HEK293 (cell line): ENCODE data around the gene ZNF576.

ENCODE experiments used
- CTCF ChIA-PET: fragments of 350-600 bp; formaldehyde crosslinking; extraction: SDS; loops from one replicate; lab custom pipeline; 2021; ENCODE audit warnings: antibody characterized with exemption; lab: Yijun Ruan, JAX
- POLR2A ChIA-PET: fragments of 300-600 bp; formaldehyde crosslinking; extraction: SDS; loops from one replicate; lab custom pipeline; 2020; ENCODE audit warnings: antibody characterized with exemption, inconsistent platforms; lab: Yijun Ruan, JAX
- H3K27ac ChIP-seq: fragments of 200-500 bp; sonication (Bioruptor generic); 2 replicates; pipeline ENCODE4 v1.5.1; 2014; ENCODE audit warnings: low read depth, low read length, control low read depth, inconsistent platforms; ENCODE audit errors: extremely low read depth
- H3K36me3 ChIP-seq, 2 experiments: fragments of 200-500 bp in 1 of 2; sonication (Bioruptor generic) in 1 of 2; 1 replicate in 1 of 2; 2 replicates in 1 of 2; pipeline ENCODE4 v1.5.1; 2014 to 2017; ENCODE audit warnings: inconsistent platforms in 2 of 2, low read length in 2 of 2; ENCODE audit not compliant: control insufficient read depth in 2 of 2, insufficient read depth in 1 of 2
- H3K4me1 ChIP-seq: fragments of 200-500 bp; sonication (Bioruptor generic); 2 replicates; pipeline ENCODE4 v1.5.1; 2014; ENCODE audit warnings: mild to moderate bottlenecking, low read length, inconsistent platforms; ENCODE audit not compliant: control insufficient read depth, insufficient read depth
- H3K4me3 ChIP-seq: 2 replicates; pipeline ENCODE4 v1.5.1; 2011; ENCODE audit warnings: low read depth, mild to moderate bottlenecking, control low read depth, low read length, moderate library complexity
- H3K9me3 ChIP-seq: fragments of 200-500 bp; sonication (Bioruptor generic); 2 replicates; pipeline ENCODE4 v1.5.1; 2014; ENCODE audit warnings: low read depth, low read length, inconsistent platforms; ENCODE audit not compliant: control insufficient read depth, insufficient read depth
- KLF17 ChIP-seq: fragments of 450-650 bp; formaldehyde crosslinking; IDR thresholded peaks from 2 replicates; pipeline ENCODE4 v1.5.1; 2016; ENCODE audit warnings: missing biosample characterization, missing genetic modification characterization
- PRDM10 ChIP-seq: fragments of 450-650 bp; formaldehyde crosslinking; IDR thresholded peaks from 2 replicates; pipeline ENCODE4 v1.5.1; 2016; ENCODE audit warnings: missing biosample characterization, missing genetic modification characterization
- SP7 ChIP-seq: fragments of 450-650 bp; formaldehyde crosslinking; IDR thresholded peaks from 2 replicates; pipeline ENCODE4 v1.5.1; 2016; ENCODE audit warnings: missing biosample characterization, missing genetic modification characterization
- WT1 ChIP-seq: fragments of 450-650 bp; formaldehyde crosslinking; IDR thresholded peaks from 2 replicates; pipeline ENCODE4 v1.5.1; 2016; ENCODE audit warnings: missing biosample characterization, missing genetic modification characterization
- ZFP69B ChIP-seq: fragments of 450-650 bp; formaldehyde crosslinking; IDR thresholded peaks from 2 replicates; pipeline ENCODE4 v1.5.1; 2016; ENCODE audit warnings: missing biosample characterization, missing genetic modification characterization
- ZNF121 ChIP-seq: fragments of 450-650 bp; formaldehyde crosslinking; IDR thresholded peaks from 2 replicates; pipeline ENCODE4 v1.5.1; 2016; ENCODE audit warnings: missing biosample characterization, missing genetic modification characterization
- ZNF23 ChIP-seq: fragments of 450-650 bp; formaldehyde crosslinking; IDR thresholded peaks from 2 replicates; pipeline ENCODE4 v1.5.1; 2016; ENCODE audit warnings: missing biosample characterization, missing genetic modification characterization, borderline replicate concordance
- ZNF311 ChIP-seq: fragments of 450-650 bp; formaldehyde crosslinking; IDR thresholded peaks from 2 replicates; pipeline ENCODE4 v1.5.1; 2017; ENCODE audit warnings: missing biosample characterization, missing genetic modification characterization, borderline replicate concordance
- ZNF341 ChIP-seq: fragments of 450-650 bp; formaldehyde crosslinking; IDR thresholded peaks from 2 replicates; pipeline ENCODE4; 2016; ENCODE audit warnings: low read depth, missing biosample characterization, missing genetic modification characterization
- ZNF600 ChIP-seq: fragments of 450-650 bp; formaldehyde crosslinking; IDR thresholded peaks from 2 replicates; pipeline ENCODE4 v1.5.1; 2016; ENCODE audit warnings: missing biosample characterization, missing genetic modification characterization
- ZNF76 ChIP-seq: fragments of 450-650 bp; formaldehyde crosslinking; IDR thresholded peaks from 2 replicates; pipeline ENCODE4; 2016; ENCODE audit warnings: low read depth, missing biosample characterization, missing genetic modification characterization, borderline replicate concordance
- TF ChIP-seq, protein P1 (sequence below): fragments of 450-650 bp; formaldehyde crosslinking; IDR thresholded peaks from 2 replicates; pipeline ENCODE4 v1.5.1; 2016; ENCODE audit warnings: missing biosample characterization, missing genetic modification characterization
- TF ChIP-seq, protein P2 (sequence below): fragments of 450-650 bp; formaldehyde crosslinking; optimal IDR thresholded peaks from 2 replicates; pipeline ENCODE3; 2016; ENCODE audit warnings: missing biosample characterization, mild to moderate bottlenecking, missing genetic modification characterization
- TF ChIP-seq, protein P3 (sequence below): fragments of 450-650 bp; formaldehyde crosslinking; IDR thresholded peaks from 2 replicates; pipeline ENCODE4 v1.5.1; 2017; ENCODE audit warnings: missing biosample characterization, missing genetic modification characterization

ZNF576 gene

GRCh38 chr19:43642531-43642930 lies 46.1 kb downstream of the ZNF576 start:
- H3K36me3 ChIP-seq = peaks cover 0 to 5% of the 10 kb centered on the region in 2 experiments; a peak in 1 of 3 replicates
- ChIA-PET POLR2A (interaction anchor here (2.9 kb wide), 1 partner anchor 26 kb away, joined by 13 read pairs; no protein-coding TSS in a partner anchor), CTCF (interaction anchor here (0.7 to 4.5 kb wide), 4 partner anchors 10 to 26 kb away, joined by 3 to 27 read pairs (median 4); no protein-coding TSS in a partner anchor)
- TF ChIP-seq ZNF76 (tag by site-specific recombination) (peak; percentile 74; the same call in 1 of the 2 replicates), ZNF23 (tag by site-specific recombination) (no peak), PRDM10 (no peak), ZNF121 (tag by site-specific recombination) (no peak), ZFP69B (no peak)
- TF ChIP-seq, protein P1, sequence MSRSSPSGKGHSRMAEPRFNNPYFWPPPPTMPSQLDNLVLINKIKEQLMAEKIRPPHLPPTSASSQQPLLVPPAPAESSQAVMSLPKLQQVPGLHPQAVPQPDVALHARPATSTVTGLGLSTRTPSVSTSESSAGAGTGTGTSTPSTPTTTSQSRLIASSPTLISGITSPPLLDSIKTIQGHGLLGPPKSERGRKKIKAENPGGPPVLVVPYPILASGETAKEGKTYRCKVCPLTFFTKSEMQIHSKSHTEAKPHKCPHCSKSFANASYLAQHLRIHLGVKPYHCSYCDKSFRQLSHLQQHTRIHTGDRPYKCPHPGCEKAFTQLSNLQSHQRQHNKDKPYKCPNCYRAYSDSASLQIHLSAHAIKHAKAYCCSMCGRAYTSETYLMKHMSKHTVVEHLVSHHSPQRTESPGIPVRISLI (tag by site-specific recombination) = no peak
- TF ChIP-seq, all 188 proteins: peak for 1
- no peak overlapping the region for H3K4me3 ChIP-seq
- peaks cover 8% of the 10 kb centered on the region; the same call in 1 of the 2 replicates for H3K9me3 ChIP-seq
- H3K27ac ChIP-seq = no peak overlapping the region
- peaks cover 17% of the 10 kb centered on the region for H3K4me1 ChIP-seq

DNA sequence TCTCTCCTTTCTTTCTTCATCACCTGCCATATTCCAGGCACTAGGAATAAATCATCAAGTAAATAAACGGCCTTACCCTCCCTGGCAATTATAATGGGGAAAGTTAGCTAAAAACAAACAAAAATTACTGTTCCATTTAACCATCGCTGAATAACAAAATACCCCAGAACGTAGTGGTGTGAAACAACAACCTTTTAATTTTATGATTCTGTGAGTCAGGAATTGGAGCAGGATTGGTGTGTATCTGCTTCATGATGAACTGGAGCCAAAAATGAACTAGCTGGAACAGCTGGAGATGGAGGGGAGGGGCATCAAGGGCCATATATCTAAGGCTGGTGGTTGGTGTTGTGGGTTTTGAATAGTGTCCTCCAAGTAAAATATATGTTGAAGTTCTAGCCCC lies 46.9 kb downstream of the ZNF576 start:
- H3K4me1 ChIP-seq = peaks cover 17% of the 10 kb centered on the region
- H3K9me3 ChIP-seq = peaks cover 8% of the 10 kb centered on the region; the same call in 1 of the 2 replicates
- peaks cover 4 to 10% of the 10 kb centered on the region in 2 experiments; a peak in 2 of 3 replicates for H3K36me3 ChIP-seq
- no peak overlapping the region for H3K4me3 ChIP-seq
- POLR2A ChIA-PET = interaction anchor here (2.9 kb wide), 1 partner anchor 25 kb away, joined by 13 read pairs; no protein-coding TSS in a partner anchor
- no peak overlapping the region for H3K27ac ChIP-seq
- CTCF ChIA-PET = interaction anchor here (1.2 to 4.5 kb wide), 3 partner anchors 9 to 25 kb away, joined by 3 to 27 read pairs (median 3); no protein-coding TSS in a partner anchor
- TF ChIP-seq KLF17 (tag by site-specific recombination) = peak; percentile 80
- 0 out of 2 replicates have a peak, but pooled peaks have one; percentile 35 for TF ChIP-seq ZNF600
- TF ChIP-seq, protein P2, sequence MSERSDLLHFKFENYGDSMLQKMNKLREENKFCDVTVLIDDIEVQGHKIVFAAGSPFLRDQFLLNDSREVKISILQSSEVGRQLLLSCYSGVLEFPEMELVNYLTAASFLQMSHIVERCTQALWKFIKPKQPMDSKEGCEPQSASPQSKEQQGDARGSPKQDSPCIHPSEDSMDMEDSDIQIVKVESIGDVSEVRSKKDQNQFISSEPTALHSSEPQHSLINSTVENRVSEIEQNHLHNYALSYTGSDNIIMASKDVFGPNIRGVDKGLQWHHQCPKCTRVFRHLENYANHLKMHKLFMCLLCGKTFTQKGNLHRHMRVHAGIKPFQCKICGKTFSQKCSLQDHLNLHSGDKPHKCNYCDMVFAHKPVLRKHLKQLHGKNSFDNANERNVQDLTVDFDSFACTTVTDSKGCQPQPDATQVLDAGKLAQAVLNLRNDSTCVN (tag by site-specific recombination) = no peak
- peak; percentile 87 for TF ChIP-seq SP7 (tag by site-specific recombination)
- TF ChIP-seq WT1 (tag by site-specific recombination) = peak; percentile 64
- TF ChIP-seq ZNF341 = peak; percentile 57
- TF ChIP-seq, protein P1 (tag by site-specific recombination) = no peak
- TF ChIP-seq, protein P3, sequence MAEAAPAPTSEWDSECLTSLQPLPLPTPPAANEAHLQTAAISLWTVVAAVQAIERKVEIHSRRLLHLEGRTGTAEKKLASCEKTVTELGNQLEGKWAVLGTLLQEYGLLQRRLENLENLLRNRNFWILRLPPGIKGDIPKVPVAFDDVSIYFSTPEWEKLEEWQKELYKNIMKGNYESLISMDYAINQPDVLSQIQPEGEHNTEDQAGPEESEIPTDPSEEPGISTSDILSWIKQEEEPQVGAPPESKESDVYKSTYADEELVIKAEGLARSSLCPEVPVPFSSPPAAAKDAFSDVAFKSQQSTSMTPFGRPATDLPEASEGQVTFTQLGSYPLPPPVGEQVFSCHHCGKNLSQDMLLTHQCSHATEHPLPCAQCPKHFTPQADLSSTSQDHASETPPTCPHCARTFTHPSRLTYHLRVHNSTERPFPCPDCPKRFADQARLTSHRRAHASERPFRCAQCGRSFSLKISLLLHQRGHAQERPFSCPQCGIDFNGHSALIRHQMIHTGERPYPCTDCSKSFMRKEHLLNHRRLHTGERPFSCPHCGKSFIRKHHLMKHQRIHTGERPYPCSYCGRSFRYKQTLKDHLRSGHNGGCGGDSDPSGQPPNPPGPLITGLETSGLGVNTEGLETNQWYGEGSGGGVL (tag by site-specific recombination) = 0 out of 2 replicates have a peak, but pooled peaks have one; percentile 20
- no peak for TF ChIP-seq ZNF311
